CD14-positive monocyte (primary cell): ENCODE measurements around the gene UQCR10. TPM values are rescaled to one million over a fixed set of nuclear protein-coding genes. Genes with fewer than 3 reads are reported as not detected.

Source experiments
- DNase-seq, 3 donors: peaks; one replicate each; pipeline ENCODE4 v3.0.0-alpha.2; 2011 to 2022
- H2AFZ ChIP-seq: 2 replicates; pipeline ENCODE4 v1.6.0; 2012; ENCODE audit warnings: mild to moderate bottlenecking, low read depth, low read length, inconsistent platforms; ENCODE audit not compliant: insufficient read depth, poor library complexity, severe bottlenecking
- H3K27ac ChIP-seq, 2 donors: 1 replicate in 1 of 2; 2 replicates in 1 of 2; pipeline ENCODE4 v1.5.1; 2012 to 2013; ENCODE audit warnings: low read length in 2 of 2, control low read depth in 1 of 2, inconsistent platforms in 1 of 2, low read depth in 1 of 2, mild to moderate bottlenecking in 1 of 2
- H3K27me3 ChIP-seq, 2 donors: one replicate each; pipeline versions ENCODE4 v1.6.0 to v1.6.1; 2011 to 2013; ENCODE audit warnings: low read length in 2 of 2; ENCODE audit not compliant: control insufficient read depth in 2 of 2, insufficient read depth in 2 of 2
- H3K36me3 ChIP-seq, 2 donors: replicated peaks in 1 of 2; 1 replicate in 1 of 2; 2 replicates in 1 of 2; pipeline versions ENCODE4 v1.5.1 to v1.6.1; 2012 to 2013; ENCODE audit warnings: low read length in 2 of 2, control low read depth in 1 of 2, inconsistent platforms in 1 of 2, mild to moderate bottlenecking in 1 of 2; ENCODE audit not compliant: insufficient read depth in 2 of 2, control insufficient read depth in 1 of 2
- H3K4me1 ChIP-seq, 2 donors: 1 replicate in 1 of 2; 2 replicates in 1 of 2; pipeline versions ENCODE4 v1.5.1 to v1.6.1; 2012 to 2013; ENCODE audit warnings: low read length in 2 of 2, control low read depth in 1 of 2, inconsistent platforms in 1 of 2, mild to moderate bottlenecking in 1 of 2, moderate library complexity in 1 of 2; ENCODE audit not compliant: insufficient read depth in 2 of 2, control insufficient read depth in 1 of 2
- H3K4me2 ChIP-seq: replicated peaks from 2 replicates; pipeline ENCODE3; 2012; ENCODE audit warnings: low read length, moderate library complexity, mild to moderate bottlenecking; ENCODE audit not compliant: poor library complexity, severe bottlenecking; ENCODE audit errors: extremely low read depth
- H3K4me3 ChIP-seq, 3 experiments: fragments of 200-600 bp in 1 of 3; sonication (generic) in 1 of 3; replicated peaks in 1 of 3; 1 replicate in 2 of 3; 2 replicates in 1 of 3; pipeline ENCODE4 v1.5.1; 2011 to 2013; ENCODE audit warnings: low read length in 3 of 3, mild to moderate bottlenecking in 3 of 3, control low read depth in 2 of 3, low read depth in 2 of 3, inconsistent platforms in 1 of 3, moderate library complexity in 1 of 3
- H3K79me2 ChIP-seq: 2 replicates; pipeline ENCODE4 v1.6.0; 2012; ENCODE audit warnings: mild to moderate bottlenecking, control low read depth, inconsistent platforms, low read length, moderate library complexity; ENCODE audit not compliant: insufficient read depth
- H3K9ac ChIP-seq: 2 replicates; pipeline ENCODE4 v1.6.0; 2017; ENCODE audit warnings: low read length, mild to moderate bottlenecking; ENCODE audit not compliant: insufficient read depth, poor library complexity, severe bottlenecking
- H3K9me3 ChIP-seq, 2 donors: replicated peaks in 1 of 2; 1 replicate in 1 of 2; 2 replicates in 1 of 2; pipeline versions ENCODE4 v1.5.1 to v1.6.1; 2012 to 2013; ENCODE audit warnings: low read length in 2 of 2, control low read depth in 1 of 2; ENCODE audit not compliant: control insufficient read depth in 1 of 2, insufficient read depth in 1 of 2
- H4K20me1 ChIP-seq: 2 replicates; pipeline ENCODE4 v1.6.0; 2012; ENCODE audit warnings: mild to moderate bottlenecking, low read length, control low read depth, moderate library complexity; ENCODE audit not compliant: insufficient read depth
- H3K27ac Mint-ChIP-seq, 7 donors: one replicate each; pipeline ENCODE4 v1.8.0; 2020; ENCODE audit warnings: mild to moderate bottlenecking in 7 of 7, mixed read lengths in 7 of 7, moderate library complexity in 6 of 7, inconsistent platforms in 2 of 7
- H3K27me3 Mint-ChIP-seq, 3 donors: one replicate each; pipeline ENCODE4 v1.8.0; 2021 to 2022; ENCODE audit warnings: low read depth in 3 of 3, mild to moderate bottlenecking in 3 of 3, mixed read lengths in 3 of 3, moderate library complexity in 3 of 3, inconsistent platforms in 1 of 3
- H3K36me3 Mint-ChIP-seq, 2 donors: one replicate each; pipeline ENCODE4 v1.8.0; 2020; ENCODE audit warnings: mixed read lengths in 2 of 2, inconsistent platforms in 1 of 2, mild to moderate bottlenecking in 1 of 2
- H3K4me1 Mint-ChIP-seq: one replicate; pipeline ENCODE4 v1.8.0; 2020; ENCODE audit warnings: mild to moderate bottlenecking, mixed read lengths
- H3K4me3 Mint-ChIP-seq, 2 donors: one replicate each; pipeline ENCODE4 v1.8.0; 2020; ENCODE audit warnings: mild to moderate bottlenecking in 2 of 2, mixed read lengths in 2 of 2, moderate library complexity in 1 of 2
- H3K9me3 Mint-ChIP-seq, 7 donors: one replicate each; pipeline ENCODE4 v1.8.0; 2020 to 2022; ENCODE audit warnings: mixed read lengths in 7 of 7, mild to moderate bottlenecking in 6 of 7, moderate library complexity in 6 of 7, inconsistent platforms in 2 of 7
- WGBS: methylation state at CpG from one replicate; pipeline ENCODE4 v1.1.5; 2013; ENCODE audit warnings: missing lambda C conversion rate; ENCODE audit not compliant: insufficient coverage; 5-methylcytosine and 5-hydroxymethylcytosine counted together
- intact Hi-C, 2 donors: fragments of 100-400 bp; cut with micrococcal nuclease; formaldehyde crosslinking; loops; one replicate each; pipeline versions ENCODE4 v1.15.0 to v1.15.1; 2023
- polyA plus RNA-seq, 3 donors: library from polyadenylated mRNA; depleted of rRNA in 1 of 3; unstranded in 2 of 3; stranded (reverse) in 1 of 3; fragments of 300-500 nt in 2 of 3; fragments of >200 nt in 1 of 3; fragmentation: Illumina TruSeq in 2 of 3; gene quantifications; 1 replicate in 2 of 3; 2 replicates in 1 of 3; pipeline ENCODE4 v1.2.3, GENCODE V29; 2012 to 2021
- TF ChIP-seq, protein P1 (sequence below): fragments of 200-600 bp; IDR thresholded peaks from one replicate; pipeline ENCODE4 v1.8.0; 2022; ENCODE audit warnings: antibody characterized with exemption, mild to moderate bottlenecking

UQCR10 gene
- polyA plus RNA-seq, 3 donors: 99.0 to 314 (median 287) TPM

DNA sequence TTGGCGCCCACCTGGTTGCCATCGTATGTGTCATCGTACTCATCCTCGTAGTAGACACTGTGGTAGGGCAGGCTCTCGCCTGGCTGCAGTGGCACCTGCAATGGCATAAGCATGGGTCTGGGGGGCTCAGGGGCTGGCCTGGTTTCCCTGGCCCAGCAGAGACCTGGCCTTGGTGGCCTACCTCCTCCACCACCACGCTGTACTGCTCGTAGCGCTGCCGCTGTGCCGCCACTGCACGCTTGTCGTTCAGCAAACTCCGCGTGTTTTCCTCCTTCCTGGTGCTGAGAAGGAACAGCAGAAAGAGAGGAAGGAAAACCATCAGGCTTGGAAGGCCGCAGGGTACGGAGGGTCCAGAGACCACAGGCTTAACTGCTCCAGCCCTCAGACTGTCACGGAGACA lies 26.2 kb downstream of the UQCR10 start:
- Histone ChIP-seq H3K27ac (no peak overlapping the region), H3K4me1 (peaks cover 20% of the 10 kb centered on the region in 2 donors), H2AFZ (no peak overlapping the region), H3K9me3 (no peaks in the 10 kb centered on the region), H3K9ac (no peak overlapping the region), H3K36me3 (peaks cover 78 to 83% of the 10 kb centered on the region in 2 donors), H3K4me2 (no peak overlapping the region), H3K4me3 (no peak overlapping the region), H3K27me3 (no peaks in the 10 kb centered on the region), H3K79me2 (peaks cover 10% of the 10 kb centered on the region), H4K20me1 (peaks cover 8% of the 10 kb centered on the region)
- no peak for DNase-seq
- peaks cover 74 to 95% of the 10 kb centered on the region in 2 donors for H3K36me3 Mint-ChIP-seq
- H3K4me1 Mint-ChIP-seq: peaks cover 17% of the 10 kb centered on the region
- peaks cover 0 to 2% (median 0%) of the 10 kb centered on the region in 3 donors for H3K27me3 Mint-ChIP-seq
- H3K4me3 Mint-ChIP-seq: no peak overlapping the region
- intact Hi-C loops: no loop called here
- TF ChIP-seq, protein P1, sequence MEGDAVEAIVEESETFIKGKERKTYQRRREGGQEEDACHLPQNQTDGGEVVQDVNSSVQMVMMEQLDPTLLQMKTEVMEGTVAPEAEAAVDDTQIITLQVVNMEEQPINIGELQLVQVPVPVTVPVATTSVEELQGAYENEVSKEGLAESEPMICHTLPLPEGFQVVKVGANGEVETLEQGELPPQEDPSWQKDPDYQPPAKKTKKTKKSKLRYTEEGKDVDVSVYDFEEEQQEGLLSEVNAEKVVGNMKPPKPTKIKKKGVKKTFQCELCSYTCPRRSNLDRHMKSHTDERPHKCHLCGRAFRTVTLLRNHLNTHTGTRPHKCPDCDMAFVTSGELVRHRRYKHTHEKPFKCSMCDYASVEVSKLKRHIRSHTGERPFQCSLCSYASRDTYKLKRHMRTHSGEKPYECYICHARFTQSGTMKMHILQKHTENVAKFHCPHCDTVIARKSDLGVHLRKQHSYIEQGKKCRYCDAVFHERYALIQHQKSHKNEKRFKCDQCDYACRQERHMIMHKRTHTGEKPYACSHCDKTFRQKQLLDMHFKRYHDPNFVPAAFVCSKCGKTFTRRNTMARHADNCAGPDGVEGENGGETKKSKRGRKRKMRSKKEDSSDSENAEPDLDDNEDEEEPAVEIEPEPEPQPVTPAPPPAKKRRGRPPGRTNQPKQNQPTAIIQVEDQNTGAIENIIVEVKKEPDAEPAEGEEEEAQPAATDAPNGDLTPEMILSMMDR: no peak
- peaks cover 0 to 2% (median 0%) of the 10 kb centered on the region in 7 donors for H3K9me3 Mint-ChIP-seq
- 86% methylated on average over 10 of the region's 17 CpGs for WGBS
- no peak overlapping the region for H3K27ac Mint-ChIP-seq

DNA sequence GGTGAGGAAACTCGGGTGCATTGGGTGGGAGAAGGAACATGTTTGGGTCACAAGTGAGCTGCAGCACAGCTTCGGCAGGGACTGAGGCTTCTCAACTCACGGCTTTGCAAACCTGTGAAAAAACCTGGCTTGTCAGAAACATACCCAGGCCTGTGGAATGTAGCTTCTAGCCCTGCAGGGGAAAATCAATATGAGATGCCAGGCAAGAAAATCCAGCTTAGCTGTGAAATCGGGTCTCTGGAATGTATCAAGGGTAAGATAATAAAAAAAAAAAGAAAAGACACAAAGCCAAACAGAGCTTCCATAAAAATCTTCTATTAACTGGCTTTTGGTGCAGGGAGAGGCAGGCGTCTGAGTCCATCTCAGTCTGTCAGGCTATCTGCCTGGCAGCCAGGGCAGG lies 28.5 kb downstream of the UQCR10 start:
- TF ChIP-seq, protein P1: no peak
- Mint-ChIP-seq H3K9me3 (peaks cover 0 to 2% (median 0%) of the 10 kb centered on the region in 7 donors), H3K27me3 (peaks cover 0 to 2% (median 0%) of the 10 kb centered on the region in 3 donors), H3K36me3 (peaks cover 64 to 84% of the 10 kb centered on the region in 2 donors), H3K4me1 (peaks cover 38% of the 10 kb centered on the region), H3K27ac (no peak overlapping the region), H3K4me3 (no peak overlapping the region)
- Histone ChIP-seq H3K27me3 (no peaks in the 10 kb centered on the region), H3K9ac (no peak overlapping the region), H3K4me1 (peaks cover 41 to 42% of the 10 kb centered on the region in 2 donors), H4K20me1 (peaks cover 8% of the 10 kb centered on the region), H3K4me2 (no peak overlapping the region), H3K9me3 (no peaks in the 10 kb centered on the region), H3K36me3 (peaks cover 63 to 67% of the 10 kb centered on the region in 2 donors), H3K79me2 (peaks cover 14% of the 10 kb centered on the region), H2AFZ (no peak overlapping the region), H3K4me3 (no peak overlapping the region), H3K27ac (no peak overlapping the region)
- no peak for DNase-seq
- intact Hi-C loops: no loop called here
- 95% methylated on average over 4 of the region's 5 CpGs for WGBS
